SK-N-SH (cell line): ENCODE measurements around the gene MELK.

Experiments used
- CTCF ChIP-seq: fragments of 200-600 bp; sonication (generic); IDR thresholded peaks from 2 replicates; pipeline ENCODE4 v1.6.1; 2017; ENCODE audit warnings: antibody characterized with exemption, mild to moderate bottlenecking, moderate library complexity
- ELF1 ChIP-seq: IDR thresholded peaks from 2 replicates; pipeline ENCODE4 v1.4.0; 2012
- EP300 ChIP-seq, 2 experiments: IDR thresholded peaks; 2 replicates each; pipeline versions ENCODE4 v1.4.0 to v1.6.1; 2012; ENCODE audit warnings: borderline replicate concordance in 1 of 2, low read depth in 1 of 2, low read length in 1 of 2
- EZH2phosphoT487 ChIP-seq: fragments of 200-600 bp; sonication (generic); IDR thresholded peaks from 2 replicates; pipeline ENCODE4 v1.6.1; 2017; ENCODE audit warnings: low read depth, mixed run types, mild to moderate bottlenecking, antibody characterized with exemption, moderate library complexity, borderline replicate concordance
- FOXJ3 ChIP-seq: sonication (generic); formaldehyde crosslinking; IDR thresholded peaks from 2 replicates; pipeline ENCODE4 v1.5.1; 2020; ENCODE audit warnings: mild to moderate bottlenecking, missing genetic modification reagents
- JUND ChIP-seq: IDR thresholded peaks from 2 replicates; pipeline ENCODE4 v1.4.0; 2012
- MAX ChIP-seq: IDR thresholded peaks from 2 replicates; pipeline ENCODE4 v1.4.0; 2012; ENCODE audit warnings: low read depth
- PBX3 ChIP-seq: IDR thresholded peaks from 2 replicates; pipeline ENCODE4; 2012
- RAD21 ChIP-seq: IDR thresholded peaks from 2 replicates; pipeline ENCODE4 v1.6.1; 2012; ENCODE audit warnings: mild to moderate bottlenecking, low read length
- RXRA ChIP-seq: IDR thresholded peaks from 2 replicates; pipeline ENCODE4 v1.4.0; 2012; ENCODE audit warnings: low read depth, mild to moderate bottlenecking, borderline replicate concordance
- SIN3A ChIP-seq: IDR thresholded peaks from 2 replicates; pipeline ENCODE4 v1.6.1; 2012; ENCODE audit warnings: low read depth, mild to moderate bottlenecking, low read length, moderate library complexity, borderline replicate concordance
- TAF1 ChIP-seq: IDR thresholded peaks from 2 replicates; pipeline ENCODE4 v1.6.1; 2012; ENCODE audit warnings: low read depth, mild to moderate bottlenecking, low read length, moderate library complexity, borderline replicate concordance

- no peak for TF ChIP-seq CTCF
- no peak for TF ChIP-seq RXRA
- no peak for TF ChIP-seq JUND
- no peak for TF ChIP-seq RAD21
- no peak for TF ChIP-seq FOXJ3 (CRISPR knock-in tag)
- TF ChIP-seq EP300 (IDR thresholded peaks at IDR 0.05; ENCODE audit: borderline replicate concordance in 1 of 2, low read depth in 1 of 2, low read length in 1 of 2), result no peak
- no peak for TF ChIP-seq TAF1
- TF ChIP-seq MAX, result no peak
- TF ChIP-seq SIN3A, result no peak
- TF ChIP-seq PBX3, result no peak
- TF ChIP-seq EZH2phosphoT487, result no peak
- TF ChIP-seq ELF1, result no peak
These were observed 21.5 kb downstream of the MELK start for GRCh38 chr9:36594213-36594612.
